GM18526 (cell line): ENCODE data around the gene TTF2.

Experiments used
- POLR2A ChIP-seq: IDR thresholded peaks from 3 replicates; pipeline ENCODE4 v1.6.1; 2011; ENCODE audit not compliant: insufficient read length; ENCODE audit errors: extremely low read depth

The TTF2 gene

GRCh38 chr1:117033772-117034171 is 26.4 kb upstream of the TTF2 start:
- TF ChIP-seq POLR2A: no peak

GRCh38 chr1:117034791-117035290 is 25.3 kb upstream of the TTF2 start:
- no peak for TF ChIP-seq POLR2A

GRCh38 chr1:117036018-117036461 is 24.1 kb upstream of the TTF2 start:
- no peak for TF ChIP-seq POLR2A

GRCh38 chr1:117037802-117038201 is 22.3 kb upstream of the TTF2 start:
- no peak for TF ChIP-seq POLR2A

GRCh38 chr1:117038236-117038635 is 21.9 kb upstream of the TTF2 start:
- TF ChIP-seq POLR2A: no peak

- TF ChIP-seq POLR2A: no peak
These were observed 15.9 kb upstream of the TTF2 start for GRCh38 chr1:117044217-117044616.

GRCh38 chr1:117045644-117046043 is 14.5 kb upstream of the TTF2 start:
- TF ChIP-seq POLR2A: no peak

- TF ChIP-seq POLR2A: no peak
These were observed 13.3 kb upstream of the TTF2 start for GRCh38 chr1:117046781-117047180.

- no peak for TF ChIP-seq POLR2A
These were observed 12.9 kb upstream of the TTF2 start for GRCh38 chr1:117047271-117047670.

GRCh38 chr1:117049857-117050256 is 10.3 kb upstream of the TTF2 start:
- no peak for TF ChIP-seq POLR2A

GRCh38 chr1:117051224-117052064 is 8.7 kb upstream of the TTF2 start:
- TF ChIP-seq POLR2A: no peak

- TF ChIP-seq POLR2A: no peak
These were observed 6.1 kb upstream of the TTF2 start for GRCh38 chr1:117054068-117054467.

GRCh38 chr1:117058810-117059209 is 1.3 kb upstream of the TTF2 start:
- TF ChIP-seq POLR2A: no peak

GRCh38 chr1:117059334-117059677 is 820 bp upstream of the TTF2 start:
- TF ChIP-seq POLR2A: no peak

- peak; percentile 30 for TF ChIP-seq POLR2A
These were observed 553 bp downstream of the TTF2 start for GRCh38 chr1:117060441-117061317.

GRCh38 chr1:117061986-117062415 is 1.9 kb downstream of the TTF2 start:
- no peak for TF ChIP-seq POLR2A
